IPS-15b (cell line): Measurements from ENCODE around the gene RHEB.
A peak's percentile ranks its signal among the peaks of the same experiment; 100 is the strongest.

ENCODE experiments used
- H3K27me3 ChIP-seq: one replicate; pipeline ENCODE4 v1.6.1; 2013; ENCODE audit warnings: low read length; ENCODE audit not compliant: control insufficient read depth, insufficient read depth
- H3K36me3 ChIP-seq: one replicate; pipeline ENCODE4 v1.6.1; 2013; ENCODE audit warnings: low read length; ENCODE audit not compliant: control insufficient read depth, insufficient read depth
- H3K4me1 ChIP-seq: one replicate; pipeline ENCODE4 v1.6.1; 2013; ENCODE audit warnings: mild to moderate bottlenecking, low read length; ENCODE audit not compliant: control insufficient read depth, insufficient read depth
- H3K4me3 ChIP-seq: one replicate; pipeline ENCODE4 v1.5.1; 2013; ENCODE audit warnings: low read depth, low read length
- H3K9ac ChIP-seq: one replicate; pipeline ENCODE4 v1.6.1; 2013; ENCODE audit warnings: low read depth, mild to moderate bottlenecking, low read length
- H3K9me3 ChIP-seq: one replicate; pipeline ENCODE4 v1.6.1; 2013; ENCODE audit warnings: mild to moderate bottlenecking, low read length; ENCODE audit not compliant: control insufficient read depth, insufficient read depth

The RHEB gene

DNA sequence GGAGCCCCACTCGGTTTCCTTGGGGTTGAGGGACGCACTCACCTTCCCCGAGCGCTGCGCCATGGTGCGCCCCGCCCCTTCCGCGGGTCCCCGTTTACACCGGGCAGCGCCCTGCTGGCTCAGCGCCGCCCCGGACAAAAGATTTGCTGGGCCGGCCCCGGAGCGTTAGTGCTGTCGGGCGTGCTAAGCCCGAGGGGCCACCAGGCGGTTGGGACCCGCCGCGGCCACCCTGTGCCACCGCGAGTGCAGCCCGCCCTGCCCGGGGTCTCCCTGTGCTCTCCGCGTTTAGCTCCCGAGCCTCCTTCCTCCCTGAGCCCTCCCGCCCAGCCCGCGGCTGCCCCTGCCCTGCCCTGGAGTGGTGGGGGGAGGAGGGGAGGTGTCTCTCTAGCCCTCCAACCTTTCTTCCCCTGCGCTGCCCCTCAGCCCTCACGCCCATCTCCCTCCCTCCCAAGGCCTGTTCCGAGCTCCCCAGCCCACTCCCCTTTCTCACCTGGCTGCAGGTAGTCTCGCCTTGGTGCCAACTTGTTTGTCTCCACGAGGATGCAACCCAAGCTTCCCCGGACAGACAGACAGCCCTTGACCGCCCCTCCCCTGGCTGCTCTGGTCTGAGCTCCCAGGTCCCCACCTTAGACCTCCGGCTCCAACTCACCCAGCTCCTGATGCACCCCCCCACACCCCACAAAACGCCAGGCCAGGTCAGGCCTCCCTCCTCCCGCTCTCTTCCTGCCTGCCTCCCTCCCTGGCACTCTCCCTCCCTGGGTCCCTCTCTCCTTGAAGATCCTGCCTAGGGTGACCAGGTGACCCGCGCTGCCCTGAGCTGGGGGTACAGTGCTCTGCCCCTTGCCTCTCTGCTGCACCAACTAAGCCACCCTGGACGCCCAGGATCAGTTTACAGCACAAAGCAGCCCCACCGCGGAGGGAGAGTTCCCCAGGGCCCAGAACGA lies 79.6 kb downstream of the RHEB start, which contains the start of gene CRYGN:
Gene CRYGN (minus strand): TSS at position 287 of the 944 bp plus-strand sequence. CDS start 224 bp downstream, at position 63.
- Histone ChIP-seq H3K27me3 (peaks cover 17% of the 10 kb centered on the region), H3K4me1 (peaks cover 3% of the 10 kb centered on the region), H3K9ac (peak within 1 kb of the TSS; percentile 47), H3K4me3 (peak within 1 kb of the TSS; percentile 65), H3K9me3 (no peaks in the 10 kb centered on the region), H3K36me3 (no peaks in the 10 kb centered on the region)

DNA sequence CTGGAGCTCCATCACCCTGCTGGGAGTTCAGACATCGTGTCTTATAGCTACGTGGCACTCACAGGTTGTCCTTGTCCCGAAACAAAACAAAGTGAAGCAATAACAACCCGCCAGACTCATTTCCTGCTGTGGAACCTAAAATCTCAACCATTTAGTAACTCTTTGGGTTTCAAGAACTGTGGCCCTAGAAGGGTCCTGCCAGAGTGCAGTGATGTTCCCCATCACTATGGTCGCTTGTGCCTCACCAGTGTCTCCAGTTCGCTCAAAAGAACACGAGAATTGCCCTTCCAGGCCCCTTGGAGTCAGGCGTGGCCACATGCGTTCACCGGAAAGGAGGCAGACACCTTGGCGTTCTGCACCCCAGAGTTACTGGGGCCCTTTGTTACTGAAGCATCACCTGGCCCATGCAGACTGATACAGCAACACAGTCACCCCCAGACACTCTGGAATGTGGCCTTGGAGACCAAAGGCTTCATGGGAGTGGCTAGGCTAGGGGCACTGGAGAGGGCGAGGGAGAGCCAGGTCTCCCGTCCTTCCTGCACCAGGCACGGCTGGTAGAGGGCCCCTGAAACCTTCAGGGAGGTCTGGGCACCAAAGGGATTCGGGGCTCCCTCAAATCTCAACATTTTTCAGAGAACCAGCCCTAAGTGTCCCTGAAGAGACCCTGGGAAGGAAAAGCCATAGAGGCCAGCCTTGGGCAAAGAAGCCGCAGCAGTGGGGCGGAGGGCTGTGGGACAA lies 80.7 kb downstream of the RHEB start:
- no peaks in the 10 kb centered on the region for H3K36me3 ChIP-seq
- peak overlapping the region; percentile 47 for H3K9ac ChIP-seq
- peak overlapping the region; percentile 65 for H3K4me3 ChIP-seq
- no peaks in the 10 kb centered on the region for H3K9me3 ChIP-seq
- H3K27me3 ChIP-seq, result peaks cover 17% of the 10 kb centered on the region
- peaks cover 3% of the 10 kb centered on the region for H3K4me1 ChIP-seq

DNA sequence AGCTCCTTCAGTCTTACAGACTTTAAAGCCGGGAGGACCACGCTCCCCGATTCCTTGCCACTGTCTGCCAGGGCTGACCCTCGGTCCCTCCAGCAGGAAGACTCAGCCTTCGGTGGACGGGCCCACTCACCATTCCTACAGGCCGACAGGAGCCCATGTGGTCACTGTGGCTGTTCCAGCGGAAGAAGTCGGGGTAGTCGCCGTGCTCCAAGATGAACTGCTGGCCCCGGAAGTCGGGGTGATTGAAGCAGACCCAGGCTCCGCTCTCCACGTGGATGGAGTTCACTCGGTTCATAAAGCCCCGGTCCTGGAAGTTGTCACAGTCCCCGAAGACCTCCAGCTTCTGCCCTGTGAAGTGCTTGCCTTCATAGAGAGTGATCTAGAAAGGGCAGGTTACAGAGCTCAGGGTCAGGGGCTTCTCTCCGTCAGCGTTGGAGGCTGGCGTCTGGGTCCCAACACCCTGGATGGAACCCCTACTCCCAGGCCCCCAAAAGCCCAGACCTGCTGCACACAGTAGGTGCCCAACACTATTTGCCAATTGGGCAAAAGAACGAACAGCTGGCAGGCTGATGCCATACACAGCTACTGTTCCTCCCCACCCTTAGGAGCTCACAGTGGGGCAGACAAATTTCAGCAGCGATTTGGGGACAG lies 81.7 kb downstream of the RHEB start:
- Histone ChIP-seq H3K9ac (no peak overlapping the region), H3K9me3 (no peaks in the 10 kb centered on the region), H3K4me1 (peaks cover 3% of the 10 kb centered on the region), H3K4me3 (no peak overlapping the region), H3K36me3 (no peaks in the 10 kb centered on the region), H3K27me3 (peaks cover 16% of the 10 kb centered on the region)

DNA sequence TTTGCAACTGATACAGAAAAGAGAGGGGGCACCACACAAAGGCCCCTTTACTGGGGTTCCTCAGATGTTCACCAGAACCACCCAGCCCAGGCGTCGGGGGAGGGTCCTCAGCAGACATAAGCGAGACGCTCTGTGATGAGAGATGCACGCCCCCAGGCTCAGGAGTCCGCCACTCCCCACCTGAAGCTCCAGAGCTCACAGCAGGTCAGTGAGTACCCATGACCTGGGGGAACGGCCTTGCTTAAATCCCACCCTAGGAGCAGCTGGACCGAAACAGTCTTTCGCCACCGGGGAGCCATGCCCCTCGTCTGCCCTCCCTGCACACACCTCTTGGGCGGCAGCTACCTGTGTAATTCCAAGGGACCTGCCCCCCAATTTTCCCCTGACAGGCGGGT lies 82.5 kb downstream of the RHEB start:
- Histone ChIP-seq H3K4me3 (no peak overlapping the region), H3K36me3 (no peaks in the 10 kb centered on the region), H3K4me1 (peaks cover 3% of the 10 kb centered on the region), H3K9ac (no peak overlapping the region), H3K27me3 (peaks cover 14% of the 10 kb centered on the region), H3K9me3 (no peaks in the 10 kb centered on the region)

DNA sequence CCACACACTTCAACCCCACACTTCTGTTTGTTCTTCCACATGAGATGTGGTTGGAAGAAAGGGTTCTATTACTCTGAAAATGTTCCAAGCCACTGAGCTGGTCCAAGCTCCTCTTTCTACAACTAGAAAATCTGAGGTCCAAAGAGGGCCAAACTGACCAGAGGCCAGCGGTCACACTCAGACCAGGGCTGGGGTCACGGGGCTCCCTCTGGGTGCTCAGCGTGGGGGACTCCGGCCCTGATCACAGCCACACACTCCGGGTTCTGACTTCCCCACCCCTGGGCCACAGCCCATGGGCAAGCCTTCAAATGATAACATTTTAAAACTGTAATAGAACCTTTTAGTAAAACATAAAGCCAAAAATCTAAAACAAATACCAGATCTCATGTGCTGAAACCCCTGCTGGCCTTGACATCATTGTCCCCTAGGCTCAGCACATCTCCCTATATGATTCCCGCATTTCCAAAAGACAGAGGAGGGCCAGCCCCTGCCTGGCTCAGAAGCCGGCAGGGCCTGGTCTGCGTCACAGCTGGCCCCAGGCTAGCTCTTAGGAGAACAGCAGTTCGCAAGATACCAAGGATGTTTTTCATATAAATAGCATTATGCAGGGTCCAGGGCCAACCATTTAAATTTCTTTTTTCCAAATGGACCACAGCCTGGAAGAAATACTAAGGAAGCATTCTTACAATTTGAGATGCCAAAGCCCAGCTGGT lies 83.1 kb downstream of the RHEB start:
- Histone ChIP-seq H3K9me3 (no peaks in the 10 kb centered on the region), H3K27me3 (peaks cover 14% of the 10 kb centered on the region), H3K36me3 (no peaks in the 10 kb centered on the region), H3K4me3 (no peak overlapping the region), H3K9ac (no peak overlapping the region), H3K4me1 (peaks cover 3% of the 10 kb centered on the region)

DNA sequence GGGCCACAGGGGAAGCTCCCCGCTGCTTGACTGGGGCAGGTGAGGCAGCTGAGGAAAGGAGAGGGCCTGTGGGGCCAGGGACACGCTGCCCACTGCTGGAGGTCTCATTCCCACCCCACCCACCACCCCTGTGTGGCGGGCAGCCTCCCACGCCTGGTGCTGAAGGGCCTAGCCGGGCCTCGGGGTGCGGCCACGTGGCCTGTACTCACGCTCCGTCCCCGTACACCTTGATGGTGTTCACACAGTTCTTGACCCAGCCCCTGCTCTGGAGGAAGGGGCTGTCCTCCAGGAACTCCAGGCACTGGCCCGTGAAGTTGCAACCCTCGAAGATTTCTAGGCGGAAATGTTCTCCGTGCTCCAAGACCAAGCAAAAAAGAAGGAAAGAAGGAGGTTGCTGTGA lies 83.7 kb downstream of the RHEB start:
- Histone ChIP-seq H3K36me3 (no peaks in the 10 kb centered on the region), H3K4me3 (no peak overlapping the region), H3K9ac (no peak overlapping the region), H3K9me3 (no peaks in the 10 kb centered on the region), H3K4me1 (peaks cover 3% of the 10 kb centered on the region), H3K27me3 (peaks cover 14% of the 10 kb centered on the region)

DNA sequence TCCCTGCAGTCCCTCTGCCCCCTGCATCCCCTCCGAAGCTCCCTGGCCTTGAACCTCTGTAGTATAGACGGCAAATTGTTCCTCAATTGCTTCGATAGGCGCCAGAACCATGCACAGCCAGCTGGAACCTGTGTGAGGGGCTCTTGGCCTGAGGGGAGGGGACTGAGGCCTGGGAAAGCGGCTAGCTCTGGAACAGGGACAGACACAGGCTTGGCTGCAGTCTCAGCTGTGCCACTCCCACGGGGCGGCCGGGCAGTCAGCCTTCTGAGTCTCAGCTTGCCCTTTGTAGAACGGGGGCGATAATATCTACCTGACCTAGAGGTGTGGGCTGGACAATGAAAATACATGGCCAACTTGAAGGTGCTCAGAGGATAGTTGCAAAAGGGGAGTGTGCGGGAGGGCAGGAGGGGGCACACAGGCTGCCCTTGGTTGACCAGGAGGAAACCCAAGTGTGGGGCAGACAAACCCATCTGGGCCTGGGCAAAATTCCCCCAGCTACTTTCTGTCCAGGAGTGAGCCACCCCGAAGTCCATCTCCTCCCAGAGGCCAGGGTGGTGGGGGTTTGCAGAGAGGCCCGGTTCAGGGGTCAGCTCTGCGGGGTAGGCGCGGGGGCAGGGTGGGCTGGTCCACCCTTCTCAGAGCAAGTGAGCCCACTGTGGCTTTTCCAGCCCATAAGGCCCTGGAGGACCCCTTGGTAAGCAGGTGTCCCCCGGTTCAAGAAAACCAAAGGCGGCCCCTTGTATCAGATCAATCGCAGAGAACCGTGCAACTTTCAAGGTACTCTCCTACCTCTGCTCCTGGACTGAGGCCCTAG lies 84.4 kb downstream of the RHEB start:
- Histone ChIP-seq H3K9me3 (no peaks in the 10 kb centered on the region), H3K9ac (no peak overlapping the region), H3K27me3 (peaks cover 11% of the 10 kb centered on the region), H3K36me3 (no peaks in the 10 kb centered on the region), H3K4me3 (no peak overlapping the region), H3K4me1 (peaks cover 3% of the 10 kb centered on the region)

DNA sequence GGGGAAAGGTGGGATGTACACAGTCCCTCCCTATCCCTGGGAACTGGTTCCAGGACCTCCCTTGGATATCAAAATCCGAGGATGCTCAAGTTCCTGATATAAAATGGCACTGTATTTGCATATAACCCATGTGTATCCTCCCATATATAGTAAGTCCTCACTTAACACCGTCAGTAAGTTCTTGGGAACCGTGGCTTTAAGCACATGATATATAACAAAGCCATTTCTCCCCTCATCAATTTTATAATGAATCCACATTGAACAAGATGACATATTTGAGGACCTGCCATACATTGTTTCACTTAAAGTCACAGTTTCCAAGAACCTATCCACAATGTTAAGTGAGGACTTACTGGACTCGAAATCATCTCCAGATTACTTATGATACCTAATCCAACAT lies 85.1 kb downstream of the RHEB start:
- no peak overlapping the region for H3K4me3 ChIP-seq
- H3K27me3 ChIP-seq, result peaks cover 7% of the 10 kb centered on the region
- H3K9me3 ChIP-seq, result no peaks in the 10 kb centered on the region
- H3K36me3 ChIP-seq, result no peaks in the 10 kb centered on the region
- H3K9ac ChIP-seq, result no peak overlapping the region
- H3K4me1 ChIP-seq, result peaks cover 10% of the 10 kb centered on the region

DNA sequence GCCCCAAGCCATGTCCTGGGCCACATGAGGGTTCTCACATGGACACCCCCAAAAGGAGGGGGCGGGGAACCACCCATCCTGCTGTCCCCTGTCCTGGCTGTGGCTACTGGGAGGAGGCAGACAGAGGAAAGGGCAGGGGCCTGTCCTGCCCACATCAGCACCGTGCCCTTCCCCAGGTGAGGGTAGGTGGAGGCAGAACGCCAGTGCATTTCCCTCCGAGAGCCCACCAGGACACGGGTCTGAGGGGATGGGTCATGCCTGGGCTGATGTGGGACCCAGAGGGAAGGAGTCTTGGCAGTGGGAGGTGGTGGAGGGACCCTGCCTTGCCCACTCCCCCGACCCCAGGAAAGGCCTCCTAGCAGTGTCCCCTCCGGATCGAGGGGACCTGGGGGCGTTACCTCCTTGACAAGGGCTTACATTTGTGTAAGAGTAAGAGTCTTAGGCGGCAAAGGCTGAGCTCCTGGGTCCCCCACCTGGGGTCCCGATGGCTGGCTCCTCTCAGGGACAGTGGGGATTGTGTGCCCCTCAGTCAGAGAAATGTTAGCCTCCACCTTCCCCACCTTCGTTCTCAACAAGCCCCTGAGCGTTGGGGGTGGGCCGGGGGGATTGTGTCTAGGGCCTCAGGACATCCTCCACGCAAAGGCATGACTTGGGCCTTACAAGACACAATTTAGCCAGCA lies 85.8 kb downstream of the RHEB start:
- Histone ChIP-seq H3K27me3 (peaks cover under 1% of the 10 kb centered on the region), H3K4me3 (no peak overlapping the region), H3K4me1 (peaks cover 11% of the 10 kb centered on the region), H3K9ac (no peak overlapping the region), H3K36me3 (no peaks in the 10 kb centered on the region), H3K9me3 (no peaks in the 10 kb centered on the region)

DNA sequence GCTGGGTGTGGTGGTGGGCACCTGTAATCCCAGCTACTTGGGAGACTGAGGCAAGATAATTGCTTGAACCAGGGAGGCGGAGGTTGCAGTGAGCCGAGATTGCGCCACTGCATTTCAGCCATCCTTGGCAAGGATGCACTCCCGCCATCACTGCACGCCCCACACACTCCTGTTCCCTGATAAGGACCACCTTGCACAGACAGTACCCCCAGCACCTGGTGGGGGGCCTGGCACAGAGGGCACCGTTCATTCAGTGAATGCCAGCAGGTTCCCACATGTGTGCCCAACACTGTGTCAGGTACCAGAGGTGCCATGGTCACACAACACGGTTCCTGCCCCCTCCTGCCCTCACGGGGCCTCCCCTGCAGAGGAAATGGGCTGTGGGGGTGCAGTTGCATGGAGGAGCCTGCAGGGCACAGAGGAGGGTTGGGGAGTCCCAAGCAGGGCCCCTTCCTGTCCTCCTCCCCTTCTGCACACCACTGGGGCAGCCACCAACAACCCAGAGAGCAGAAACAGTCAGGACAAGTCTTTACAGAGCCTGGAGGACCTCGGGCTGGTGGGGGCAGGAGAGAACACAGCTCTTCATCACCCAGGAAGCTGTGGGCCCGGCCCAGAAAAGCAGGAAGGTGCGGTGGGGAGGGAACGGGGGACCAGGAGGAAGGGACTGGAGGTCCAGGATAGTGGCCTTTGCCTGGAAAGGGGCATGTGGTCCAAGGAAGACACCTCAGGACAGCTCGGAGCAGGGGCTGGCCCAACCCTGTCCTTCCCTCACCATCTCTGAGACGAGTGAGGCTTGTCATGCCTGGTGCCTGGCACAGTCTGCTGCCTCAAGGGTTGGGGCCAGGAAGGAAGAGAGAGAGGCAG lies 86.8 kb downstream of the RHEB start:
- peaks cover 11% of the 10 kb centered on the region for H3K4me1 ChIP-seq
- no peaks in the 10 kb centered on the region for H3K27me3 ChIP-seq
- H3K9ac ChIP-seq, result no peak overlapping the region
- no peak overlapping the region for H3K4me3 ChIP-seq
- H3K36me3 ChIP-seq, result no peaks in the 10 kb centered on the region
- no peaks in the 10 kb centered on the region for H3K9me3 ChIP-seq
